Muscle layer of colon (tissue), 2 donors: ENCODE data around the gene MAP3K14.
"Not testable (repeated sequence)": the region's sequence is repeated elsewhere in the genome, so short reads cannot be mapped to it uniquely, and the experiment has no call there.

Experiments used
- H3K27ac ChIP-seq: one replicate; pipeline ENCODE4 v1.7.0; 2013; ENCODE audit warnings: low read depth, mild to moderate bottlenecking, low read length, moderate library complexity
- H3K27me3 ChIP-seq, 2 donors: one replicate each; pipeline ENCODE4 v1.7.0; 2013; ENCODE audit warnings: low read length in 2 of 2, mild to moderate bottlenecking in 2 of 2; ENCODE audit not compliant: insufficient read depth in 2 of 2, control insufficient read depth in 1 of 2
- H3K36me3 ChIP-seq: one replicate; pipeline ENCODE4 v1.7.0; 2013; ENCODE audit warnings: mild to moderate bottlenecking, low read length; ENCODE audit not compliant: insufficient read depth
- H3K4me1 ChIP-seq: one replicate; pipeline ENCODE4 v1.7.0; 2013; ENCODE audit warnings: mild to moderate bottlenecking, low read length; ENCODE audit not compliant: insufficient read depth
- H3K4me3 ChIP-seq, 2 donors: one replicate each; pipeline ENCODE4 v1.7.0; 2013; ENCODE audit warnings: low read length in 2 of 2, low read depth in 1 of 2, mild to moderate bottlenecking in 1 of 2, moderate library complexity in 1 of 2
- H3K9ac ChIP-seq: one replicate; pipeline ENCODE4 v1.7.0; 2013; ENCODE audit warnings: low read length
- H3K9me3 ChIP-seq: one replicate; pipeline ENCODE4 v1.7.0; 2013; ENCODE audit warnings: mild to moderate bottlenecking, low read length
- donor health status: abdominal sarcoma.
- donor health status: Adenocarcinoma of cecum.

The MAP3K14 gene

GRCh38 chr17:45257115-45257514, 59.7 kb downstream of the MAP3K14 start:
- no peak overlapping the region for H3K4me3 ChIP-seq
- H3K9ac ChIP-seq, result no peak overlapping the region
- H3K9me3 ChIP-seq, result no peaks in the 10 kb centered on the region
- H3K36me3 ChIP-seq, result no peaks in the 10 kb centered on the region
- no peaks in the 10 kb centered on the region for H3K27me3 ChIP-seq
- H3K27ac ChIP-seq, result no peak overlapping the region
- H3K4me1 ChIP-seq, result no peaks in the 10 kb centered on the region

GRCh38 chr17:45256114-45256966, 60.5 kb downstream of the MAP3K14 start:
- H3K4me3 ChIP-seq, result no peak overlapping the region
- H3K9ac ChIP-seq, result no peak overlapping the region
- H3K4me1 ChIP-seq, result no peaks in the 10 kb centered on the region
- H3K27me3 ChIP-seq, result no peaks in the 10 kb centered on the region
- H3K36me3 ChIP-seq, result no peaks in the 10 kb centered on the region
- no peaks in the 10 kb centered on the region for H3K9me3 ChIP-seq
- no peak overlapping the region for H3K27ac ChIP-seq

GRCh38 chr17:45255358-45255757, 61.5 kb downstream of the MAP3K14 start:
- no peak overlapping the region for H3K9ac ChIP-seq
- no peaks in the 10 kb centered on the region for H3K4me1 ChIP-seq
- no peak overlapping the region for H3K4me3 ChIP-seq
- H3K27me3 ChIP-seq, result no peaks in the 10 kb centered on the region
- H3K27ac ChIP-seq, result no peak overlapping the region
- H3K36me3 ChIP-seq, result no peaks in the 10 kb centered on the region
- no peaks in the 10 kb centered on the region for H3K9me3 ChIP-seq

GRCh38 chr17:45253879-45254278, 62.9 kb downstream of the MAP3K14 start:
- H3K9me3 ChIP-seq, result no peaks in the 10 kb centered on the region
- H3K36me3 ChIP-seq, result no peaks in the 10 kb centered on the region
- no peaks in the 10 kb centered on the region for H3K27me3 ChIP-seq
- no peak overlapping the region for H3K9ac ChIP-seq
- no peak overlapping the region for H3K4me3 ChIP-seq
- H3K4me1 ChIP-seq, result no peaks in the 10 kb centered on the region
- H3K27ac ChIP-seq, result no peak overlapping the region

GRCh38 chr17:45253237-45253636, 63.6 kb downstream of the MAP3K14 start:
- H3K27ac ChIP-seq, H3K27me3 ChIP-seq, H3K4me1 ChIP-seq, H3K36me3 ChIP-seq, H3K4me3 ChIP-seq, H3K9me3 ChIP-seq, H3K9ac ChIP-seq: not testable (repeated sequence)

- no peak overlapping the region for H3K4me3 ChIP-seq
- H3K36me3 ChIP-seq, result no peaks in the 10 kb centered on the region
- H3K27me3 ChIP-seq, result no peaks in the 10 kb centered on the region
- H3K4me1 ChIP-seq, result peaks cover 1% of the 10 kb centered on the region
- no peak overlapping the region for H3K27ac ChIP-seq
- H3K9me3 ChIP-seq, result no peaks in the 10 kb centered on the region
- H3K9ac ChIP-seq, result no peak overlapping the region
These were observed 64.9 kb downstream of the MAP3K14 start for GRCh38 chr17:45251931-45252330.

- Histone ChIP-seq H3K9me3 (no peaks in the 10 kb centered on the region), H3K4me3 (peak overlapping the region; percentile 41 to 59), H3K4me1 (peaks cover 7% of the 10 kb centered on the region), H3K27me3 (no peaks in the 10 kb centered on the region), H3K9ac (no peak overlapping the region), H3K27ac (no peak overlapping the region), H3K36me3 (peaks cover 6% of the 10 kb centered on the region)
These were observed 68.5 kb downstream of the MAP3K14 start for GRCh38 chr17:45248132-45248957.

- H3K9ac ChIP-seq, result no peak overlapping the region
- peak overlapping the region; percentile 14 for H3K27ac ChIP-seq
- H3K36me3 ChIP-seq, result peaks cover 6% of the 10 kb centered on the region
These were observed 69.2 kb downstream of the MAP3K14 start for GRCh38 chr17:45247429-45248131.

GRCh38 chr17:45246861-45247428, 69.9 kb downstream of the MAP3K14 start:
- no peaks in the 10 kb centered on the region for H3K27me3 ChIP-seq
- no peak overlapping the region for H3K9ac ChIP-seq
- peak overlapping the region; percentile 41 to 59 for H3K4me3 ChIP-seq
- H3K4me1 ChIP-seq, result peaks cover 7% of the 10 kb centered on the region
- peaks cover 6% of the 10 kb centered on the region for H3K36me3 ChIP-seq
- no peak overlapping the region for H3K27ac ChIP-seq
- no peaks in the 10 kb centered on the region for H3K9me3 ChIP-seq

More at GRCh38 chr17:45247429-45248131, 69.2 kb downstream of the MAP3K14 start:
- peak overlapping the region; percentile 41 to 59 for H3K4me3 ChIP-seq
- no peaks in the 10 kb centered on the region for H3K27me3 ChIP-seq
- peaks cover 7% of the 10 kb centered on the region for H3K4me1 ChIP-seq
- no peaks in the 10 kb centered on the region for H3K9me3 ChIP-seq

GRCh38 chr17:45246338-45246737, 70.5 kb downstream of the MAP3K14 start:
- H3K27ac ChIP-seq, result no peak overlapping the region
- peaks cover 6% of the 10 kb centered on the region for H3K36me3 ChIP-seq
- H3K9ac ChIP-seq, result no peak overlapping the region
- H3K4me3 ChIP-seq, result peak overlapping the region in 1 of 2 donors; percentile 59
- peaks cover 9% of the 10 kb centered on the region for H3K4me1 ChIP-seq
- no peaks in the 10 kb centered on the region for H3K9me3 ChIP-seq
- peaks cover 2 to 3% of the 10 kb centered on the region in 2 donors for H3K27me3 ChIP-seq
